Measurements from ENCODE around the gene SLC2A6.

Gene SLC2A6

GRCh38 chr9:133509179-133510083, 30.5 kb upstream of the SLC2A6 start:
- no peak for DNase-seq (ENCODE audit: insufficient read length, low spot score)

GRCh38 chr9:133508046-133508445, 29.1 kb upstream of the SLC2A6 start:
- FAIRE-seq: no peak
- TF ChIP-seq TAF1 (IDR thresholded peaks at IDR 0.05; ENCODE audit: low read depth, low read length) (no peak), POLR2AphosphoS5 (IDR thresholded peaks at IDR 0.05; ENCODE audit: low read depth, low read length) (no peak), POU2F2 (IDR thresholded peaks at IDR 0.05; ENCODE audit: low read depth, low read length) (no peak), PAX5 (IDR thresholded peaks at IDR 0.05; ENCODE audit: insufficient read depth, low read length, severe bottlenecking) (no peak), POLR2A (IDR thresholded peaks at IDR 0.05; ENCODE audit: low read depth, low read length) (no peak), SPI1 (IDR thresholded peaks at IDR 0.05; ENCODE audit: low read depth, low read length) (no peak)

More at GRCh38 chr9:133509179-133510083, 30.5 kb upstream of the SLC2A6 start:
- TF ChIP-seq TAF1 (IDR thresholded peaks at IDR 0.05; ENCODE audit: low read depth, low read length) (no peak), POLR2A (IDR thresholded peaks at IDR 0.05; ENCODE audit: low read depth, low read length) (no peak), POU2F2 (IDR thresholded peaks at IDR 0.05; ENCODE audit: low read depth, low read length) (no peak), POLR2AphosphoS5 (IDR thresholded peaks at IDR 0.05; ENCODE audit: low read depth, low read length) (no peak), PAX5 (IDR thresholded peaks at IDR 0.05; ENCODE audit: insufficient read depth, low read length, severe bottlenecking) (no peak), SPI1 (IDR thresholded peaks at IDR 0.05; ENCODE audit: low read depth, low read length) (no peak)
- no peak for FAIRE-seq

GRCh38 chr9:133507246-133507965, 28.5 kb upstream of the SLC2A6 start:
- TF ChIP-seq SPI1 (IDR thresholded peaks at IDR 0.05; ENCODE audit: low read depth, low read length) (no peak), POU2F2 (IDR thresholded peaks at IDR 0.05; ENCODE audit: low read depth, low read length) (no peak), POLR2A (IDR thresholded peaks at IDR 0.05; ENCODE audit: low read depth, low read length) (no peak), PAX5 (IDR thresholded peaks at IDR 0.05; ENCODE audit: insufficient read depth, low read length, severe bottlenecking) (no peak), POLR2AphosphoS5 (IDR thresholded peaks at IDR 0.05; ENCODE audit: low read depth, low read length) (no peak), TAF1 (IDR thresholded peaks at IDR 0.05; ENCODE audit: low read depth, low read length) (no peak)
- DNase-seq (ENCODE audit: insufficient read length, low spot score) (no peak), FAIRE-seq (no peak)

More at GRCh38 chr9:133508046-133508445, 29.1 kb upstream of the SLC2A6 start:
- DNase-seq (ENCODE audit: insufficient read length, low spot score): no peak

GRCh38 chr9:133506653-133507038, 27.7 kb upstream of the SLC2A6 start:
- no peak for FAIRE-seq
- TF ChIP-seq SPI1 (IDR thresholded peaks at IDR 0.05; ENCODE audit: low read depth, low read length) (no peak), POU2F2 (IDR thresholded peaks at IDR 0.05; ENCODE audit: low read depth, low read length) (no peak), PAX5 (IDR thresholded peaks at IDR 0.05; ENCODE audit: insufficient read depth, low read length, severe bottlenecking) (no peak), POLR2A (IDR thresholded peaks at IDR 0.05; ENCODE audit: low read depth, low read length) (no peak), POLR2AphosphoS5 (IDR thresholded peaks at IDR 0.05; ENCODE audit: low read depth, low read length) (no peak), TAF1 (IDR thresholded peaks at IDR 0.05; ENCODE audit: low read depth, low read length) (no peak)
- no peak for DNase-seq (ENCODE audit: insufficient read length, low spot score)

- TF ChIP-seq TAF1 (IDR thresholded peaks at IDR 0.05; ENCODE audit: low read depth, low read length) (no peak), POLR2AphosphoS5 (IDR thresholded peaks at IDR 0.05; ENCODE audit: low read depth, low read length) (no peak), POU2F2 (IDR thresholded peaks at IDR 0.05; ENCODE audit: low read depth, low read length) (no peak), PAX5 (IDR thresholded peaks at IDR 0.05; ENCODE audit: insufficient read depth, low read length, severe bottlenecking) (no peak), SPI1 (IDR thresholded peaks at IDR 0.05; ENCODE audit: low read depth, low read length) (no peak), POLR2A (IDR thresholded peaks at IDR 0.05; ENCODE audit: low read depth, low read length) (no peak)
- FAIRE-seq (no peak), DNase-seq (ENCODE audit: insufficient read length, low spot score) (no peak)
Measured at GRCh38 chr9:133505901-133506652, 27.2 kb upstream of the SLC2A6 start.

- FAIRE-seq: no peak
- DNase-seq (ENCODE audit: insufficient read length, low spot score): no peak
- TF ChIP-seq POU2F2 (IDR thresholded peaks at IDR 0.05; ENCODE audit: low read depth, low read length) (no peak), PAX5 (IDR thresholded peaks at IDR 0.05; ENCODE audit: insufficient read depth, low read length, severe bottlenecking) (no peak), POLR2A (IDR thresholded peaks at IDR 0.05; ENCODE audit: low read depth, low read length) (no peak), TAF1 (IDR thresholded peaks at IDR 0.05; ENCODE audit: low read depth, low read length) (no peak), SPI1 (IDR thresholded peaks at IDR 0.05; ENCODE audit: low read depth, low read length) (no peak), POLR2AphosphoS5 (IDR thresholded peaks at IDR 0.05; ENCODE audit: low read depth, low read length) (no peak)
Measured at GRCh38 chr9:133505186-133505830, 26.4 kb upstream of the SLC2A6 start.

GRCh38 chr9:133502112-133502511, 23.2 kb upstream of the SLC2A6 start:
- DNase-seq (ENCODE audit: insufficient read length, low spot score): no peak
- FAIRE-seq: no peak
- TF ChIP-seq POU2F2 (IDR thresholded peaks at IDR 0.05; ENCODE audit: low read depth, low read length) (no peak), POLR2A (IDR thresholded peaks at IDR 0.05; ENCODE audit: low read depth, low read length) (no peak), TAF1 (IDR thresholded peaks at IDR 0.05; ENCODE audit: low read depth, low read length) (no peak), PAX5 (IDR thresholded peaks at IDR 0.05; ENCODE audit: insufficient read depth, low read length, severe bottlenecking) (no peak), SPI1 (IDR thresholded peaks at IDR 0.05; ENCODE audit: low read depth, low read length) (no peak), POLR2AphosphoS5 (IDR thresholded peaks at IDR 0.05; ENCODE audit: low read depth, low read length) (no peak)

GRCh38 chr9:133499892-133500270, 21.0 kb upstream of the SLC2A6 start:
- TF ChIP-seq TAF1 (IDR thresholded peaks at IDR 0.05; ENCODE audit: low read depth, low read length) (no peak), SPI1 (IDR thresholded peaks at IDR 0.05; ENCODE audit: low read depth, low read length) (no peak), POLR2AphosphoS5 (IDR thresholded peaks at IDR 0.05; ENCODE audit: low read depth, low read length) (no peak), POU2F2 (IDR thresholded peaks at IDR 0.05; ENCODE audit: low read depth, low read length) (no peak), POLR2A (IDR thresholded peaks at IDR 0.05; ENCODE audit: low read depth, low read length) (no peak), PAX5 (IDR thresholded peaks at IDR 0.05; ENCODE audit: insufficient read depth, low read length, severe bottlenecking) (no peak)
- DNase-seq (ENCODE audit: insufficient read length, low spot score) (no peak), FAIRE-seq (no peak)

All from GM12891 (cell line).